Left ventricle myocardium superior (tissue), 1 donor: ENCODE measurements around the gene SPATA4. TPM values are rescaled to one million over a fixed set of nuclear protein-coding genes. Genes with fewer than 3 reads are reported as not detected.
A peak's percentile ranks its signal among the peaks of the same experiment; 100 is the strongest.

Experiments used
- ATAC-seq: fragments of 200-7000 bp; cut with Tn5 transposase; one replicate; pipeline ENCODE4 v1.9.1; 2020; ENCODE audit warnings: mild to moderate bottlenecking, moderate library complexity
- DNase-seq: peaks from one replicate; pipeline ENCODE4 v3.0.0-alpha.2; 2020
- intact Hi-C: fragments of 100-400 bp; cut with micrococcal nuclease; formaldehyde crosslinking; loops from one replicate; pipeline ENCODE4 v1.11.0; 2022
- total RNA-seq: library from RNA; stranded (reverse); fragmentation: NEBNext Ultra II Directional; extraction: Animal tissue kit (Norgen Biotek cat#: 25700); gene quantifications from one replicate; pipeline ENCODE4 v1.2.1, GENCODE V29; 2021
- donor health status: DM: no; HTN: yes; CAD: no; lungs with severe emphysema.

Gene SPATA4
- total RNA-seq, 1 donor from 2014 or later: not detected

DNA sequence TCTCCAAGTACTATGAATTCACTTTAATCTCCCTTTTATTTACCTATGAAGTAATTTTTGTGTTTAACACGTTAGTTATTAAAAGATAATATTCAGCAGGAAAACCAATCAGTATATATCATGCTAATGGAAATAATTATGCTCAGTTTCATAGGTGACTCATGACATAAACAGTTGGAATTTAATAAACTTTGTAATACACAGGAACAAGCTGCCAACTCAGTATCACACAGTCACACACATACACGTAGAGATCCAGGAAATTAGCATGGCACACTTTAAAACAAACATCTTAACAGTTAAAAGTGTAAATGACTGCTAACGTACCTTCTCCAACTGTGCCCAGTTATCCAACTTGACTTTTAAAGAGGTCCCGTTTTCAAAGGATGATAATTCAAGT, 2.3 kb downstream of the SPATA4 start:
- intact Hi-C loops: no loop called here
- DNase-seq (no peak), ATAC-seq (no peak)

DNA sequence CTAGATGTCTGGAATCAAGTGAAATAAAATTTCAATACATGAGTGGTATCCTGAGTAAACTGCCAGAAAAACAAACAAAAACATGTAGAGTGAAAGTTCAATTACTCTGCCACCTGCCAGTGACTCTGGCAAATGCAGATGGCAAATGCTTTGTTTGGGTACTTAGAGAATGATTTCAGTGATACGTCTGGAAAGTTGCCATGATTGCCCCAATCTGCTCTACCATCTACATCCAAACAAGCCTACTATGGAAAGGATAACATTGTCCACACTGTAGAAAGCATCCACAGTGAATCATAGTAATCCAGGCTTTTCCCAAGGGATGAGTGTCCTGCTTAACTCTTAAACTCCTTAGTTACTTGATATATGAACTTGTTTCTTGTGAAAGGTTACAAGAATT, 3.4 kb downstream of the SPATA4 start:
- no peak for DNase-seq
- intact Hi-C loops: no loop called here
- ATAC-seq: no peak

DNA sequence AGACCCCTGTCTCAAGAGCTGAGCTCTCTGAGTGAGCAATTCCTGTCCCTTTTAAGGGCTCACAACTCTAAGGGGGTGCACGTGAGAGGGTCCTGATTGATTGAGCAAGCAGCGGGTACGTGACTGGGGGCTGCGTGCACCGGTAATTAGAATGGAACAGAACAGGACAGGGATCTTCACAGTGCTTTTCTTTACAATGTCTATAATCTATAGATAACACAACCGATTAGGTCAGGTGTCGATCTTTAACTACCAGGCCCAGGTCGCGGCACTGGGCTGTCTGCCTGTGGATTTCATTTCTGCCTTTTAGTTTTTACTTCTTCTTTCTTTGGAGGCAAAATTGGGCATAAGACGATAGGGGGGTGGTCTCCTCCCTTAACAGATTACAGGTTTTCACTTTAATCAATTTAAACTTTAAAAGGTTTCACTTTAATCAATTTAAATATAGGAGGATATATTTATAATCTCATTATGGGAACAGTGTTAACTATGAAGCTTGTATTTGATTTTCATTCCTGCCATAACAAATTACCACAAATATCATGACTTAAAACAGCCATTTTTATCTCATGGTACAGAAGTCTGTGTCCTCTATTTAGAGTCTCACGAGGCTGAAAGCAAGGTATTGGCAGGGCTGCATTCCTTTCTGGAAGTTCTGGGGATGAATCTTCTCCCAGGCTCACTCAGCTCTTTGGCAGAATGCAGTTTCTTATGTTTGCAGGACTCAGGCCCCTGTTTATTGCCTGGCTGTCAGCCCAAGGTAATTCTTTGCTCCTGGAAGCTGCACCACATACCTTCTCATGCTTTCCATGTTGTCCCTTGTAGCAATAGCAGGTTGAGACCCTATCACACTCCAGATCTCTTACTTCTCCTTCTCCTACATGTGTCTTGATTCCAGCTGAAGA, 5.2 kb downstream of the SPATA4 start:
- ATAC-seq (no peak), DNase-seq (no peak)
- intact Hi-C loops: no loop called here

DNA sequence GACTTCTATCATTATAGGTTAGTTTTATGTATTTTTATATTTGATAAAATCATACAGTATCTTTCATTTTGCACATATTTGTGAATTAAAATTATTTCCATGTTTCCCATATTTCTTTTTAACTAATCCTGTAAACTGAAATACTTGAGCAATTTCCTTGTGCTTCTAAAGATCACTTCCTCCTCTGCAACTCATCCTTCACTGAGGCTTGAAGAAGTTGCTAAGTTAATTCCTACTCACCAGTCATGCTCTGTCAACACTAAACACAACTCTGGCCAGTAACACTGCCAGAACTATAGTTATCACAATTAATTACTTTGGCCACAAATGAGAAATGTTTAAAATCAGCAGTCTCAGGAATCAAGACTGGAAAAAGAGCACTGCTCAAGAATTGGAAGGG, 6.7 kb downstream of the SPATA4 start:
- ATAC-seq (no peak), DNase-seq (no peak)
- intact Hi-C loops: no loop called here

DNA sequence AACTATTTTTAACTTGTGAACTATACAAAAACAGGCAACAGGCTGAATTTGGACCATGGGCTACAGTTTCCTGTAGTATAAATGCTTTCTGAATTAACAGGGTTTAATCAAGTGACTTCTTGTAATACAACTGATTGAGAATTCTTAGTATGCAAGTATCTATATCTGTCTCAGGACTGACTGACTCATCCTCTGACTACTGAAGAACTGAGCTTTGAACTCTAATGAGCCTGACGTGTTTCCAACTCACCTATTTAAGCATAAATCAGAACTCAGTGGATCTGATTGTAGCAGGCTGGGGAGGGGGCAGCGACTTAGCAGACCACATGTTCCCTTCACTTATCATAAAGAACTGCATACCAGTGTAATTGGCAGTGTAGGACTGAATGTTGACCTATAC, 7.8 kb downstream of the SPATA4 start:
- intact Hi-C loops: no loop called here
- ATAC-seq (no peak), DNase-seq (no peak)

DNA sequence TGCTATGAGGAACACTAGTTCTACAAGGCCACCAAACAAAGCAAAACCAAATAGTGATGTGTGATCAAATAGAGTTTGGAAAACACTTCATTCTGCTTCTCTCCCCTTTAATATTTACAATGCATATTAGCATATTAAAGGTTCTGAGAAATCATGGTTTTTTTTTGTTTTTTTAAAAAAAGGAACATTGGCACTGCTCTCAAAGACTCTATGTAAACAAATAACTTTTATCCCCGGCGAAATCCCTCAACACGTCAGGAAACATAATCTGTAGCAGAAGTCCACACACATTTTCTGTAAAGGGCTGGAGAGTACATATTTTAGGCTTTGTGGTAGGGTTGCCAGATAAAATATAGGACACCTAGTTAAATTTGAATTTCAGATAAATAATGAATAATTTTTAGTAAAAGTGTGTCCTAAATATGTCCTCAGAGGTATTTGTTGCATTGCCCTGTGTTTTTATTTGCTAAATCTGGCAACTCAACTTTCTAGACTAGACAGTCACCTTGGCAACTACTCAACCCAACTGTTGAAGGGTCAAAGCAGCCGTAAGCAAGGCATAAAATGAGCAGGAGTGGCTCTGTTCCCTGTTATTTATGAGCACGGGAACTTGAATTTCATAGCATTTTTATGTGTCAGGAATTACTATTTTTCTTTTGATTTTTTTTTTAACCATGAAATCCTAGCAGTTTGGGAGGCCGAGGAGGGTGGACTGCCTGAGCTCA, 8.6 kb downstream of the SPATA4 start:
- no peak for DNase-seq
- ATAC-seq: no peak
- intact Hi-C loops: no loop called here

DNA sequence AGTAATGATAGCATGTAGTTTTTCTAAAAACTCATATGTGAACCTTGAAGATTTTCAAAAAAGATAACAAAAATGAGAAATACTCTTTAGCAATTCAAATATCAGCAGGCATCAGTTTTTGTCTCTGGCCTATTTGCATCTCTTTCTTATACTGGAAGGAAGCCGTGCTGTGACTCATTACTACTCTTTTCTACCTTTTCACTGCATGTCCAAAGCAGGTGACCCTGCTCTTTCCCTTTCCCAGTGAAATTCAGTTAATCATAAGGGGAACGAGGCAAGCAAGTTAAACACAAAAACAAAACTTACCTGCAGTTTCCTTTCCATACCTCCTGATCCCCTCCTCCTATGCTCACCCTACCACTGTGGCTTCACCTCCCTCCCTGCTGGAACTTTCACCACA, 9.3 kb downstream of the SPATA4 start:
- intact Hi-C loops: no loop called here
- DNase-seq: no peak
- ATAC-seq: no peak

DNA sequence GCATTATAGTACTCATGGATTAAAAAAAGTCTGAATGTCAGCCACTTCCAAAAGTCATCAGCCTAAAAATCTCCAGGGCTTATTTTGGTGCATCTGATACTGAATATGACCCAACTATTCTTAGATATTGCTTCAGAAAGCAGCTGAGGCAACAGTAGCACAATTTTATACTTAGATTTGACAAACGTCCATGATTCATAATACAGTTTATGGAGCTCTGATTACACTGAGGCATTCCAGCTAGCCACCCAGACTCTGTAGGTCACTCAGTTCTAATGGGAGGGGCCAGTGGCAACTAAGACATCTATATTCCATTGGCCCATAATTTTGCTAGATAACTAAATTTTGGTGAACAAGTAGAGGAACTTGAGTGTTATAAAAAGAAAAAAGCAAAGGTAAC, 10.3 kb downstream of the SPATA4 start:
- ATAC-seq: peak; percentile 42
- DNase-seq: no peak
- intact Hi-C loops: no loop called here

DNA sequence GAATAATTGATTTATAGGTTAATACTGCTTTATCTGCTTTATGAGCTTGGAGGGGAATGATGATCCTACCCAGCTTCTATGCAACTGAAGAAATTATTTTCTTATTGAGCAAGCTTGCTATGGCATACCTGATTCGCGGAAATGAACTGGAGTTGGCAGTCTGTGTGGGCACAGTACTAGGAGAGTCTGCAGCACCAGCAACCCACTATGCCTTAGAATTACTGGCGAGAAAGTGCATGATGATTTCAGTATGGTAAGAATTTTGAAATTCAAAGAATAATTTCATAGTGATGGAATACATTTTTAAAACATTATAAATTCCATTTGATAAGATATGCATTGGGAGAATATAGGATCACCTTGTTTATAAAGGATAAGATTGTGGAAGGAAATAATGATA, 32.3 kb downstream of the SPATA4 start:
- DNase-seq: no peak
- no peak for ATAC-seq
- intact Hi-C loops: loop anchor here (5.0 kb wide), 1 partner anchor 119 kb away; no protein-coding TSS in a partner anchor

DNA sequence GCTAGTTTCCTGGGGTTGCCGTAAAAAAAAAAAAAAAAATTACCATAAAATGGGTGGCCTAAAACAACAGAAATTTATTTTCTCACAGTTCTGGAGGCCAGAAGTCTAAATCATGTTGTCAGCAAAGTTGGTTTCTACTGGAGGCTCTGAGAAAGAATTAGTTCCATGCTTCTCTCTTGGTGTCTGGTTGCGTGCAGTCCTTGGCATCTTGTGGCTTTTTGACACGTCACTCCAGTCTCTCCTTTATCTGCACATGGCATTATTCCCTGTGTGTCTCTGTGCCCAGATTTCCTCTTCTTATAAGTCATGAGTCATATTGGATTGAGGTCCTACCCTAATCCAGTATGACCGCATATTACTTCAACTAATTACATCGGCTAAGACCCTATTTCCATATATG, 38.7 kb downstream of the SPATA4 start:
- no peak for DNase-seq
- intact Hi-C loops: no loop called here
- ATAC-seq: peak; percentile 37

DNA sequence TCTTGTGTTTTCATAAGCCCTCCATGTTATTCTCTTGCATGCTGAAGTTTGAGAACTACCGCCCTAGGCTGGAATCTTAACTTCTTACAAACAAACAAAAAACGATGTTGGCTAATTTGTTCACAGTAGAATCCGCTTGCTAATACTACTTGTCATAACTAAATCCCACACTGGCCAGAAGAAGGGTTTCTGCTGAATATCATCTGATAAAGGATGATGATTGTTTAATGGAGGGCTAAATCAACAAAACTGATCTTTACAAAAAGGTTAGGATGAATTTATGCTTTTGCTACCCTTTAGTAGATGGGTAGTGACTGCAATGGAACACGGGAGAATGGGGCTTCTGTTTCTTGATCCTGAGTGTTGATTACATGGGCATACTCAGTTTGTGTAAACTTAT, 42.3 kb downstream of the SPATA4 start:
- DNase-seq (no peak), ATAC-seq (no peak)
- intact Hi-C loops: no loop called here

DNA sequence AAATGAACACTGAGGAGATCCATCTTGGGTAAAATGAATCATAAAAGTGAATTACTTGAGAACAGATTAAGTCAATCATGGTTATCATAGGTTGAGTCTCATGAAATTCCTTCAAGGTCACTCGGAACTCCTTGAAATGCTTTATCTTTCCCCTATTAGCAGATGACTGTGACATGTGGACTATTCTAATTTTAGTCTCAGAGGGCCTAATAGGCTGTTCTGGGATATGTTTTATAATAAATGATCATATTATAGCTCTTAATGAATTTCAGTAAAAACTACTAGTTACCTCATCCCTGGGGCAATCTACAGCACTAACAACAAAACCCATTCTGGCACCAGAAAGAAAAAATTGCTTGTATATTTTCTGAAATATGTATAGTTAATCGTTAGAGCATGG, 44.7 kb downstream of the SPATA4 start:
- intact Hi-C loops: loop anchor here (1.0 kb wide), 1 partner anchor 190 kb away; no protein-coding TSS in a partner anchor
- DNase-seq (no peak), ATAC-seq (no peak)

DNA sequence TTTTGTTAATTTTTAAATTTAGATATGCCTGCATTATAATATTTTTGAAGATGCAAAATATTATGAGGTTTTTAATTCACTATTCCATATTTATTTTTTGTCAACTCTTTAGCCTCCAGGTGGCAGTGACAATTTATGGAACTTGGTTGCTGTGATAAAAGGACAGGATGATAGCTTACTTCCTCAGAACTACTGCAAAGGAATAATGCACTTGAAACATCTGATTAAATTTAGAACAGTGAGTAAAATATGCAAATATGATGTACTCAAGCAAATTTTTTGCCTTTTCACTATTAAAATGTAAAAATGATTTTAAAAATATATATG, 45.1 kb downstream of the SPATA4 start:
- intact Hi-C loops: loop anchor here (1.0 kb wide), 1 partner anchor 190 kb away; no protein-coding TSS in a partner anchor
- ATAC-seq (peak; percentile 52), DNase-seq (no peak)

DNA sequence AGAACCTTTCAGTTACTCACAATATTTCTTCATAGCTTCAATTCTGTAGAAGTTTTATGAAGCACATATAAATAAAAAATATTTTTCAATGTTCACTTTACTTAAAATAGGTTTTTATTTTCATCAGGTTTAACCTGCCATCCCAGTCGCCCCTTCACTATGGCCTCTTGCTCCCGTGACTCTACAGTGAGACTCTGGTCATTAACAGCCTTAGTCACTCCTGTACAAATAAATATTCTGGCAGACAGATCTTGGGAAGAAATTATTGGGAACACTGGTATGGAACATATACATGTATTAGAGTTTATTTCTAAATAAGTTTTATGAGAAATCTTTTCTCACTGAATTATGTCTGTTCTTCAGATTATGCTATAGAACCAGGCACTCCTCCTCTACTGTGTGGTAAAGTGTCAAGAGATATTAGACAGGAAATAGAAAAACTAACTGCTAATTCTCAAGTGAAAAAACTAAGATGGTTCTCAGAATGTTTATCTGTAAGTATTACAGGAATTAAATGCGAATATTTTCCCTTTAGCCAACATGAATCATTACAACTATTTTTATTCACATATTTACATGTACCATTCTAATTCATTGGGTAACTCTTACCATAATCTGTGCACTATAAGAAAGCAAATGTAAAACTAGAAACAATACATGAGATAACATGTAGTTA, 45.6 kb downstream of the SPATA4 start:
- no peak for DNase-seq
- no peak for ATAC-seq
- intact Hi-C loops: loop anchor here (1.0 kb wide), 1 partner anchor 190 kb away; no protein-coding TSS in a partner anchor

DNA sequence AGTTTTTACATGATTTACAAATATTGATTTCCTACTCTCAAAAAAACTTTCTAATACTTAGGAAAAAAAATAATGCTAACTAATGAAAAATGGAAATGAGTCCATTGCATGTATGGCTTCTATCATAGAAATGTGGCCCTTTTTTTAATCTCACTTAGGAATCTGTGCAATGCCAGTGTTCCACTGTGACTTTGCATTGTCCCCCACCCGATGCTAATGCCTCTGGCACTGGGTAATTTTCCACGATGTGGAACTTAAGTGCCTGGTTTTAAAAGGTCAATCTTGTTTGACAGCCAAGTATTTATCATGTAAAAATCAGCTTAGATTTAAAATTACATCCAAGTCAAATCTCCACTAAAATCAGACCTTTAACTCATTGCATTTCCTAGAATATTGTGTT, 53.1 kb downstream of the SPATA4 start:
- DNase-seq (no peak), ATAC-seq (no peak)
- intact Hi-C loops: no loop called here

DNA sequence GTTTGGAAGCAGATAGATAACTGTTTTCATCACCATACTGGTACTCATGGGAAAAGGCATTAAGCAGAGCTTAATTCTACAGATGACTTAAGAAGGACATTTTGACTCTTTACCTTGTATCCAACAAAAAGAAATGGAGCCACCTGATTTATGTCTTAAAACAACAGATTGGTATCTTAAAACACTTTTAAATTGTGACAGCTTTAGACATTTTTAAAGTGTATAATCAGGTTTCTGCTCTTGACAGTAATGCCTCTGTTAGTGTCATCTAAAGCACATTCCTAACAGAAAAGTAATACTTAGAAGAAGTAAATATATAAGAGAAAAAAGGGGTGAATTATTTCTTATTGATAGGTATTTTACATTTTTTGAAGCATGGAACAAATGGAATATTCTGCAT, 55.9 kb downstream of the SPATA4 start:
- no peak for ATAC-seq
- DNase-seq: no peak
- intact Hi-C loops: no loop called here

DNA sequence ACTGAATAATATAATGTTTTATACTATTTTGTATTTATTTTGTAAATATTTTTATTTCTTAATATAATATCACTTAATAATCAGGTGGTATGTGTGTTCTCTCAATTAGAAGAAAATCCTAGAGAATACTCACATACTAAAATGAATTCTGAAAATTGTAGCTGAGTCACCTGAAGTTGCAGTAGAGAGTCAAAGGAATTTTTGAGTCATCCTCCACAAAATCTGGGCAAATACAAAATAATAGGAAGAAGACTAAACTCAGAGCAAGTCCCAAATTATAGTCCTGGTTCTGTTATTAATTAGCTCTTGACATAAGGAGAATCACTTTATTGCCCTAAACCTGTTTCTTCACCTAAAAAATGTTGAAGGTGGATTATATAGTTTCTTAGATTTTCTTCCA, 57.8 kb downstream of the SPATA4 start:
- DNase-seq (no peak), ATAC-seq (no peak)
- intact Hi-C loops: no loop called here

DNA sequence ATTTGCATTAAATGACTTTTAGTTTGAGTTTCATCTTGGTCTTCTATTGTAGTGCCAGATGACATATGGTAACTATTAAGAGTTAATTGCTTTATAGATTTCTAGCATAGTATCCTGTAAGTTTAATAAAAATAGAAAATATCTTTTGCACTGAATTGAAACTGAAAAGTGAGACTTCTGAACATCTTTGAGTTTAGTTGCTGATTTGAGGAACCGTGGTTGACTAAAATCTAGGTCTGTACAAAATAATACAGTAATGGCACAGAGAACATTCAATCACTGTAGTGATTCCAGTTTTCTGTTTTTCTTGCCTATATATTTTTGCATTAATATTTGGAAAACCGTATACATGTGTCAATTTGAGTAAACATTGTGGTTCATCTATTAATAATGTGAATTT, 60.7 kb downstream of the SPATA4 start:
- DNase-seq: no peak
- no peak for ATAC-seq
- intact Hi-C loops: no loop called here
